H1 (cell line): ENCODE measurements around the gene MGAT5. TPM values are rescaled to one million over a fixed set of nuclear protein-coding genes. Genes with fewer than 3 reads are reported as not detected.

Source experiments
- CTCF ChIA-PET: fragments of 300-600 bp; sonication (Branson Sonifier 250); formaldehyde crosslinking; loops from one replicate; lab custom pipeline; 2021; ENCODE audit not compliant: partially characterized antibody; lab: Charles Lee
- POLR2A ChIA-PET: fragments of 300-600 bp; sonication (Branson Sonifier 250); formaldehyde crosslinking; loops from one replicate; lab custom pipeline; 2021; ENCODE audit warnings: inconsistent platforms; ENCODE audit not compliant: partially characterized antibody; lab: Charles Lee
- DNase-seq, 2 experiments: peaks; one replicate each; pipeline versions ENCODE4 v3.0.0 to v3.0.0-alpha.2; 2010 to 2022; ENCODE audit warnings: low spot score in 2 of 2, low read depth in 1 of 2, mixed read lengths in 1 of 2
- FAIRE-seq: peaks from 2 replicates; lab custom pipeline; 2011; peaks lifted over from hg19 to GRCh38; lab: Jason Lieb, UNC
- H2AFZ ChIP-seq: 2 replicates; pipeline ENCODE4 v1.8.1; 2012; ENCODE audit warnings: low read length, inconsistent platforms
- H2AK5ac ChIP-seq: 2 replicates; pipeline ENCODE4 v1.6.1; 2013; ENCODE audit warnings: low read depth, low read length
- H2BK120ac ChIP-seq: replicated peaks from 2 replicates; pipeline ENCODE3; 2013; ENCODE audit warnings: low read depth, low read length, inconsistent platforms
- H2BK12ac ChIP-seq: 2 replicates; pipeline ENCODE4 v1.6.1; 2013; ENCODE audit warnings: low read depth, low read length
- H2BK15ac ChIP-seq: 2 replicates; pipeline ENCODE4 v1.6.1; 2013; ENCODE audit warnings: low read length
- H2BK20ac ChIP-seq: 2 replicates; pipeline ENCODE4 v1.6.1; 2013; ENCODE audit warnings: low read length
- H2BK5ac ChIP-seq: 2 replicates; pipeline ENCODE4 v1.6.1; 2013; ENCODE audit warnings: low read depth, low read length
- H3K14ac ChIP-seq: 2 replicates; pipeline ENCODE4 v1.6.1; 2013; ENCODE audit warnings: inconsistent platforms; ENCODE audit not compliant: insufficient read length
- H3K18ac ChIP-seq: 2 replicates; pipeline ENCODE4 v1.6.1; 2013; ENCODE audit warnings: low read length; ENCODE audit errors: extremely low read depth
- H3K23ac ChIP-seq: 2 replicates; pipeline ENCODE4 v1.6.1; 2013; ENCODE audit warnings: inconsistent platforms; ENCODE audit not compliant: insufficient read length
- H3K23me2 ChIP-seq: 2 replicates; pipeline ENCODE4 v1.6.1; 2013; ENCODE audit warnings: low read depth, low read length
- H3K27ac ChIP-seq: 2 replicates; pipeline ENCODE4 v1.6.1; 2011; ENCODE audit warnings: low read depth, low read length, inconsistent platforms
- H3K27me3 ChIP-seq, 4 experiments: replicated peaks in 1 of 4; 1 replicate in 1 of 4; 2 replicates in 3 of 4; pipeline versions ENCODE4 v1.6.1 to v1.8.1; 2011 to 2013; ENCODE audit warnings: low read length in 3 of 4, mild to moderate bottlenecking in 3 of 4, inconsistent platforms in 2 of 4, mixed read lengths in 2 of 4, moderate library complexity in 1 of 4; ENCODE audit not compliant: control insufficient read depth in 3 of 4, insufficient read depth in 3 of 4; ENCODE audit errors: extremely low read depth in 1 of 4
- H3K36me3 ChIP-seq, 4 experiments: 2 replicates each; pipeline versions ENCODE4 v1.6.1 to v1.8.1; 2011 to 2013; ENCODE audit warnings: mild to moderate bottlenecking in 4 of 4, low read length in 3 of 4, moderate library complexity in 2 of 4, control low read depth in 1 of 4, inconsistent platforms in 1 of 4; ENCODE audit not compliant: insufficient read depth in 4 of 4, control insufficient read depth in 2 of 4
- H3K4ac ChIP-seq: replicated peaks from 2 replicates; pipeline ENCODE3; 2013; ENCODE audit warnings: low read length, low read depth, mixed read lengths, inconsistent platforms; ENCODE audit not compliant: insufficient read length
- H3K4me1 ChIP-seq, 4 experiments: replicated peaks in 1 of 4; 1 replicate in 1 of 4; 2 replicates in 3 of 4; pipeline versions ENCODE4 v1.6.1 to v1.8.1; 2011 to 2013; ENCODE audit warnings: low read length in 3 of 4, inconsistent platforms in 2 of 4, mixed read lengths in 1 of 4; ENCODE audit not compliant: insufficient read depth in 4 of 4, control insufficient read depth in 3 of 4
- H3K4me2 ChIP-seq, 2 experiments: 2 replicates each; pipeline versions ENCODE4 v1.6.1 to v1.8.1; 2011 to 2013; ENCODE audit warnings: low read depth in 2 of 2, low read length in 2 of 2, control low read depth in 1 of 2, inconsistent platforms in 1 of 2, mild to moderate bottlenecking in 1 of 2; ENCODE audit not compliant: insufficient read depth in 1 of 2
- H3K4me3 ChIP-seq, 4 experiments: fragments of 200-600, 300-600 bp in 1 of 4; sonication (generic), shearing (Covaris generic), sonication (Bioruptor Twin) in 1 of 4; 2 replicates each; pipeline versions ENCODE4 v1.5.1 to v1.8.1; 2011 to 2016; ENCODE audit warnings: low read length in 4 of 4, low read depth in 3 of 4, control low read depth in 2 of 4, inconsistent platforms in 2 of 4, mild to moderate bottlenecking in 2 of 4, mixed read lengths in 1 of 4, moderate library complexity in 1 of 4; ENCODE audit not compliant: insufficient read depth in 2 of 4; ENCODE audit errors: extremely low read depth in 1 of 4
- H3K56ac ChIP-seq: replicated peaks from 2 replicates; pipeline ENCODE3; 2013; ENCODE audit warnings: low read depth, mild to moderate bottlenecking, mixed read lengths, low read length, inconsistent platforms; ENCODE audit not compliant: insufficient read length
- H3K79me1 ChIP-seq: 2 replicates; pipeline ENCODE4 v1.6.1; 2013; ENCODE audit warnings: low read depth, low read length, control low read depth
- H3K79me2 ChIP-seq, 2 experiments: 2 replicates each; pipeline versions ENCODE4 v1.6.1 to v1.8.1; 2012 to 2013; ENCODE audit warnings: low read length in 2 of 2, mild to moderate bottlenecking in 2 of 2, inconsistent platforms in 1 of 2; ENCODE audit not compliant: insufficient read depth in 2 of 2, control insufficient read depth in 1 of 2
- H3K9ac ChIP-seq, 4 experiments: replicated peaks in 1 of 4; 1 replicate in 1 of 4; 2 replicates in 3 of 4; pipeline versions ENCODE4 v1.6.1 to v1.8.1; 2011 to 2013; ENCODE audit warnings: low read depth in 3 of 4, low read length in 3 of 4, control low read depth in 2 of 4, mild to moderate bottlenecking in 2 of 4, moderate library complexity in 2 of 4, inconsistent platforms in 1 of 4; ENCODE audit errors: extremely low read depth in 1 of 4
- H3K9me3 ChIP-seq, 2 experiments: 2 replicates each; pipeline versions ENCODE4 v1.6.1 to v1.8.1; 2012 to 2013; ENCODE audit warnings: mild to moderate bottlenecking in 2 of 2, moderate library complexity in 2 of 2, control low read depth in 1 of 2, inconsistent platforms in 1 of 2, low read depth in 1 of 2, low read length in 1 of 2, mixed read lengths in 1 of 2; ENCODE audit not compliant: insufficient read depth in 2 of 2
- H4K20me1 ChIP-seq, 2 experiments: replicated peaks in 1 of 2; 2 replicates each; pipeline versions ENCODE3 to v1.8.1; 2011 to 2013; ENCODE audit warnings: inconsistent platforms in 2 of 2, low read length in 2 of 2, mild to moderate bottlenecking in 1 of 2; ENCODE audit not compliant: insufficient read depth in 2 of 2, control insufficient read depth in 1 of 2
- H4K5ac ChIP-seq: 2 replicates; pipeline ENCODE4 v1.6.1; 2013; ENCODE audit warnings: low read length, low read depth, mixed read lengths, inconsistent platforms; ENCODE audit not compliant: insufficient read length
- H4K8ac ChIP-seq: 2 replicates; pipeline ENCODE4 v1.8.0; 2013; ENCODE audit warnings: mild to moderate bottlenecking, moderate library complexity, low read length, inconsistent platforms; ENCODE audit not compliant: insufficient read depth; ENCODE audit errors: extremely low read depth
- H4K91ac ChIP-seq: replicated peaks from 2 replicates; pipeline ENCODE3; 2013; ENCODE audit warnings: low read length, mixed read lengths, inconsistent platforms; ENCODE audit not compliant: insufficient read length
- BCL11A ChIP-seq, 2 experiments: IDR thresholded peaks; one replicate each; pipeline ENCODE4 v1.6.1; 2011; ENCODE audit warnings: low read depth in 2 of 2, low read length in 2 of 2, mild to moderate bottlenecking in 2 of 2
- CBX5 ChIP-seq: fragments of 300-800, 300-1000 bp; sonication (generic); IDR thresholded peaks from 2 replicates; pipeline ENCODE4 v1.7.1; 2016; ENCODE audit warnings: antibody characterized with exemption, low read length, low read depth
- EZH2 ChIP-seq: fragments of 200-600 bp; sonication (generic); IDR thresholded peaks from 2 replicates; pipeline ENCODE4 v1.7.1; 2012; ENCODE audit warnings: low read depth, mild to moderate bottlenecking, moderate library complexity, low read length, inconsistent platforms; ENCODE audit not compliant: severe bottlenecking
- FOSL1 ChIP-seq: IDR thresholded peaks from 2 replicates; pipeline ENCODE4 v1.6.1; 2011; ENCODE audit warnings: mild to moderate bottlenecking, low read depth, low read length, moderate library complexity; ENCODE audit not compliant: insufficient read depth
- HDAC6 ChIP-seq: IDR thresholded peaks from one replicate; pipeline ENCODE4 v1.7.1; 2012; ENCODE audit warnings: low read depth, mild to moderate bottlenecking, inconsistent platforms, low read length, moderate library complexity
- KDM5A ChIP-seq: fragments of 200-600 bp; IDR thresholded peaks from 2 replicates; pipeline ENCODE4 v1.7.1; 2012; ENCODE audit warnings: mild to moderate bottlenecking, low read length, inconsistent platforms, mixed read lengths
- NANOG ChIP-seq: IDR thresholded peaks from 2 replicates; pipeline ENCODE4 v1.6.1; 2011; ENCODE audit warnings: low read length, low read depth, mild to moderate bottlenecking, inconsistent platforms; ENCODE audit not compliant: insufficient read depth, poor library complexity, severe bottlenecking
- PHF8 ChIP-seq: fragments of 200-600 bp; sonication (generic); conservative IDR thresholded peaks from 2 replicates; pipeline ENCODE4 v1.7.1; 2012; ENCODE audit warnings: low read depth, mild to moderate bottlenecking, inconsistent platforms, low read length, moderate library complexity
- RNF2 ChIP-seq: fragments of 200-900, 300-1000 bp; sonication (generic); IDR thresholded peaks from 2 replicates; pipeline ENCODE4 v1.7.1; 2016; ENCODE audit warnings: borderline replicate concordance, low read depth, mild to moderate bottlenecking, antibody characterized with exemption, low read length; ENCODE audit not compliant: poor library complexity, severe bottlenecking; ENCODE audit errors: missing control alignments
- RXRA ChIP-seq: IDR thresholded peaks from 2 replicates; pipeline ENCODE4 v1.6.1; 2011; ENCODE audit warnings: low read depth, mild to moderate bottlenecking, low read length, moderate library complexity; ENCODE audit not compliant: insufficient read depth
- SP1 ChIP-seq: IDR thresholded peaks from 2 replicates; pipeline ENCODE4 v1.6.1; 2011; ENCODE audit warnings: low read depth, low read length
- WGBS, 2 experiments: shearing (Covaris generic) in 1 of 2; methylation state at CpG; one replicate each; pipeline versions ENCODE4 v1.1.6 to v1.1.7; 2013 to 2015; ENCODE audit warnings: low lambda C conversion rate in 2 of 2, mixed read lengths in 2 of 2, inconsistent platforms in 1 of 2, low coverage in 1 of 2, missing lambda C conversion rate in 1 of 2; ENCODE audit not compliant: insufficient replicate concordance in 2 of 2, insufficient coverage in 1 of 2, insufficient read length in 1 of 2; ENCODE audit errors: extremely low coverage in 1 of 2, missing lambda C conversion rate in 1 of 2; 5-methylcytosine and 5-hydroxymethylcytosine counted together
- polyA plus RNA-seq, 7 experiments: library from polyadenylated mRNA; depleted of rRNA in 3 of 7; stranded (reverse) in 5 of 7; unstranded in 2 of 7; fragments of >200 nt in 5 of 7; fragments of 200-250 nt in 2 of 7; gene quantifications; 1 replicate in 5 of 7; 2 replicates in 1 of 7; 4 replicates in 1 of 7; pipeline versions ENCODE4 v1.2.1 to v1.2.3, GENCODE V29; 2011 to 2013; ENCODE audit warnings: missing spikeins in 2 of 7, mixed read lengths in 2 of 7
- total RNA-seq: library from RNA; stranded (reverse); fragmentation: NEBNext Ultra II Directional; extraction: Animal tissue kit (Norgen Biotek cat#: 25700); gene quantifications from 2 replicates; pipeline ENCODE4 v1.2.1, GENCODE V29; 2021

MGAT5 gene
- total and polyA plus RNA-seq, 2 of the 8 experiments (the other 6 are each of a cell fraction or from before 2014, with no cell fraction given) = 11.2 to 49.2 TPM

- H3K56ac ChIP-seq = no peak overlapping the region
- H3K27me3 ChIP-seq = no peaks in the 10 kb centered on the region; a peak in 2 of 7 replicates
- no peak overlapping the region for H3K9ac ChIP-seq
- H3K9me3 ChIP-seq = peaks cover 15 to 16% of the 10 kb centered on the region in 2 experiments; a peak in 3 of 4 replicates
- no peak overlapping the region for H2BK20ac ChIP-seq
- H2AFZ ChIP-seq = no peak overlapping the region
- FAIRE-seq (no peak), DNase-seq (no peak)
- H3K36me3 ChIP-seq = peaks cover 0 to 4% (median 0%) of the 10 kb centered on the region in 4 experiments; a peak in 2 of 8 replicates
- no peaks in the 10 kb centered on the region; the same call in 1 of the 2 replicates for H3K23me2 ChIP-seq
- H4K91ac ChIP-seq = no peak overlapping the region
- H3K18ac ChIP-seq = no peak overlapping the region
- ChIA-PET CTCF (interaction anchor here (1.5 to 3.4 kb wide), 3 partner anchors 11 to 30 kb away, joined by 6 to 35 read pairs (median 18); no protein-coding TSS in a partner anchor), POLR2A (no interaction called here)
- no peak overlapping the region for H2BK120ac ChIP-seq
- H2BK12ac ChIP-seq = no peak overlapping the region
- no peak overlapping the region for H3K14ac ChIP-seq
- H3K4ac ChIP-seq = no peak overlapping the region
- H2BK5ac ChIP-seq = no peak overlapping the region
- no peak overlapping the region for H3K4me3 ChIP-seq
- no peaks in the 10 kb centered on the region for H3K4me1 ChIP-seq
- no peaks in the 10 kb centered on the region; the same call in 1 of the 2 replicates for H3K79me1 ChIP-seq
- H2AK5ac ChIP-seq = no peak overlapping the region
- H3K4me2 ChIP-seq = no peak overlapping the region
- peaks cover 0 to 60% of the 10 kb centered on the region in 2 experiments; a peak in 3 of 4 replicates for H3K79me2 ChIP-seq
- no peak overlapping the region for H3K27ac ChIP-seq
- no peak overlapping the region for H4K5ac ChIP-seq
- no peak overlapping the region for H4K8ac ChIP-seq
- H2BK15ac ChIP-seq = no peak overlapping the region
- 87% methylated on average over 2 of the region's 2 CpGs; no CpG with 5 or more reads in 1 of the 2 experiments for WGBS, 2 experiments
- H3K23ac ChIP-seq = no peak overlapping the region
- peaks cover 0 to 2% of the 10 kb centered on the region in 2 experiments for H4K20me1 ChIP-seq
- no peak for TF ChIP-seq HDAC6
- TF ChIP-seq PHF8 = no peak
- TF ChIP-seq FOSL1 = no peak
- no peak for TF ChIP-seq CBX5
- TF ChIP-seq NANOG = no peak
- TF ChIP-seq KDM5A = no peak
- TF ChIP-seq RXRA = no peak
- TF ChIP-seq EZH2 = no peak
- TF ChIP-seq RNF2 = no peak
- TF ChIP-seq BCL11A (IDR thresholded peaks at IDR 0.05; ENCODE audit: low read depth in 2 of 2, low read length in 2 of 2) = no peak
- TF ChIP-seq SP1 = no peak
These were observed 20.8 kb upstream of the MGAT5 start for GRCh38 chr2:134232868-134233727.
